Stromal cell of bone marrow (primary cell): Measurements from ENCODE around the gene KCNH8.
"Not testable (repeated sequence)": the region's sequence is repeated elsewhere in the genome, so short reads cannot be mapped to it uniquely, and the experiment has no call there.

Experiments
- DNase-seq: peaks from one replicate; pipeline ENCODE4 v3.0.0-alpha.2; 2012; ENCODE audit warnings: low read depth

KCNH8 gene

GRCh38 chr3:19147905-19148767, at the start of gene KCNH8:
Gene KCNH8 (plus strand): TSS chr3:19148510. CDS start chr3:19148720, 210 bp downstream.
- no peak for DNase-seq

- not testable (repeated sequence) for DNase-seq
These were observed 45.5 kb upstream of the KCNH8 start for GRCh38 chr3:19102654-19103290.

GRCh38 chr3:19103510-19103909, 44.8 kb upstream of the KCNH8 start:
- DNase-seq = no peak

- DNase-seq = no peak
These were observed 43.9 kb upstream of the KCNH8 start for GRCh38 chr3:19104459-19104858.

GRCh38 chr3:19105826-19106225, 42.5 kb upstream of the KCNH8 start:
- no peak for DNase-seq

- no peak for DNase-seq
These were observed 42.0 kb upstream of the KCNH8 start for GRCh38 chr3:19106307-19106706.

- DNase-seq = no peak
These were observed 40.6 kb upstream of the KCNH8 start for GRCh38 chr3:19107719-19108118.

- no peak for DNase-seq
These were observed 37.9 kb upstream of the KCNH8 start for GRCh38 chr3:19110335-19110895.

GRCh38 chr3:19114461-19114860, 33.8 kb upstream of the KCNH8 start:
- no peak for DNase-seq

GRCh38 chr3:19116239-19116638, 32.1 kb upstream of the KCNH8 start:
- DNase-seq = no peak

- no peak for DNase-seq
These were observed 23.6 kb upstream of the KCNH8 start for GRCh38 chr3:19124752-19125151.

GRCh38 chr3:19139863-19140262, 8.4 kb upstream of the KCNH8 start:
- DNase-seq = no peak

- no peak for DNase-seq
These were observed 1.3 kb upstream of the KCNH8 start for GRCh38 chr3:19146685-19147650.

GRCh38 chr3:19148768-19149091, 420 bp downstream of the KCNH8 start:
- DNase-seq = no peak

GRCh38 chr3:19149368-19149767, 1.1 kb downstream of the KCNH8 start:
- no peak for DNase-seq

- no peak for DNase-seq
These were observed 2.9 kb downstream of the KCNH8 start for GRCh38 chr3:19151171-19151570.

GRCh38 chr3:19154693-19155250, 6.5 kb downstream of the KCNH8 start:
- no peak for DNase-seq

GRCh38 chr3:19155375-19155774, 7.1 kb downstream of the KCNH8 start:
- DNase-seq = no peak

GRCh38 chr3:19159966-19160635, 11.8 kb downstream of the KCNH8 start:
- DNase-seq = no peak

- no peak for DNase-seq
These were observed 17.3 kb downstream of the KCNH8 start for GRCh38 chr3:19165654-19166053.

GRCh38 chr3:19171794-19172193, 23.5 kb downstream of the KCNH8 start:
- no peak for DNase-seq
